ENCODE results near the gene BAG1.

BAG1 gene

DNA sequence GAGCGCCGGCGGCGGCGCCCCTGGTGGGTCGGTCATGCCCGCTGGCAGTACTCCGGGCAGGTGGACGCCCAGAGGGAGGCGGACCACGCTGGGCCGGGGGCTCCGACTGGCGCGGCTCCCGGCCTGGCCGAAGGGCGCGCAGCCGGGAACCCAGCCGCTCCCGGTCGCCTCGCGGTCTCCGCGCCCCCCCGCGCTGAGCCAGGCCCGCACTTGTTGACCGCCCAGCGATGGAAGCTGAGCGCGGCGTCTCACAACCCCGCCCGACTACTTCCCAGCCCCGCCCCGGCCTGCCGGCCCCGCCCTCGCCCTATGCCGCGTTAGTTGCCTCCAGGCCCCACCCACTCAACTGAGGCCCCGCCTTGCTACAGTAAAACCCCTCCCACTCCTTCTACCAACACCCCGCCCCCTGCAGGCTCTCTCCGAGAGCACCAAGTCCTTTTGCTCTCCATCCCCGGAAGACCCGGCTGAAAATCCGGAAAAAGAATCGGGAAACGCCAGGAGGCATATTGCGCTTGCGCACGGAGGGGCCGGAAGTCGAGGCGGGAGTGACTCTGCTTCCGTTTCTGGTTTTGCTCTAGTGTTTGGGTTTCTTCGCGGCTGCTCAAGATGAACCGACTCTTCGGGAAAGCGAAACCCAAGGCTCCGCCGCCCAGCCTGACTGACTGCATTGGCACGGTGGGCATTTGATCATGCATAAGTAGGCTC is at the start of gene BAG1, which contains the start of gene CHMP5:
Gene BAG1, minus strand, starts transcription at position 236 of the 705 bp plus-strand sequence.
Gene CHMP5, plus strand, starts transcription at position 577 of the 705 bp plus-strand sequence. Its CDS starts 30 bp downstream, at position 607.
- TF ChIP-seq, protein P1, sequence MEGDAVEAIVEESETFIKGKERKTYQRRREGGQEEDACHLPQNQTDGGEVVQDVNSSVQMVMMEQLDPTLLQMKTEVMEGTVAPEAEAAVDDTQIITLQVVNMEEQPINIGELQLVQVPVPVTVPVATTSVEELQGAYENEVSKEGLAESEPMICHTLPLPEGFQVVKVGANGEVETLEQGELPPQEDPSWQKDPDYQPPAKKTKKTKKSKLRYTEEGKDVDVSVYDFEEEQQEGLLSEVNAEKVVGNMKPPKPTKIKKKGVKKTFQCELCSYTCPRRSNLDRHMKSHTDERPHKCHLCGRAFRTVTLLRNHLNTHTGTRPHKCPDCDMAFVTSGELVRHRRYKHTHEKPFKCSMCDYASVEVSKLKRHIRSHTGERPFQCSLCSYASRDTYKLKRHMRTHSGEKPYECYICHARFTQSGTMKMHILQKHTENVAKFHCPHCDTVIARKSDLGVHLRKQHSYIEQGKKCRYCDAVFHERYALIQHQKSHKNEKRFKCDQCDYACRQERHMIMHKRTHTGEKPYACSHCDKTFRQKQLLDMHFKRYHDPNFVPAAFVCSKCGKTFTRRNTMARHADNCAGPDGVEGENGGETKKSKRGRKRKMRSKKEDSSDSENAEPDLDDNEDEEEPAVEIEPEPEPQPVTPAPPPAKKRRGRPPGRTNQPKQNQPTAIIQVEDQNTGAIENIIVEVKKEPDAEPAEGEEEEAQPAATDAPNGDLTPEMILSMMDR (IDR thresholded peaks at IDR 0.05; ENCODE audit: insufficient read depth, low read length, poor library complexity, severe bottlenecking): peak; percentile 31
- peaks cover 4% of the 10 kb centered on the region for H3K36me3 ChIP-seq (ENCODE audit: control insufficient read depth, insufficient read depth, low read length)
- peak; percentile 97 for DNase-seq (ENCODE audit: extremely low read depth, insufficient read length)
- H3K4me3 ChIP-seq (replicated peaks; ENCODE audit: low read depth, low read length): peak within 1 kb of the TSS; percentile 99
- H3K27me3 ChIP-seq (replicated peaks; ENCODE audit: control insufficient read depth, insufficient read depth, low read length): no peaks in the 10 kb centered on the region

DNA sequence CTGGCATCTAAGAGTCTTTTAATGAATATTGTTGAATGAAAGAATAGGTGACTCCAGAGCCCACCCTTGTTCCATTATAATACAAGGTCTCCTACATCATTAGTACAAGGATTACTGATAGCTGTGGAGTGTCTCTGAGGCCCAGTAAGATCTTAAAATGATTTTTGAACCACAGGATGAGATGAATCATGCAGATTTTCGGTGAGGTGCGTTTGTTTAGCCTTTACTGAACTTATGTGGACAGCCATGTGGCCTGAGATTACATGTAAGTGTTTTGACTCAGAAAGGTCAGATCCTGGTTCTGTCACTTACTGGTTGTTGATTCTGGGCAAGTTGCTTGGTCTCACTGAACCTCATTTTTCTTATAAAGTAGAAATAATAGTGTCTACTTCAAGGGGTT is 47.4 kb upstream of the BAG1 start:
- no peak for DNase-seq (ENCODE audit: extremely low read depth, insufficient read length)
- peaks cover 21% of the 10 kb centered on the region for H3K36me3 ChIP-seq (ENCODE audit: control insufficient read depth, insufficient read depth, low read length)

DNA sequence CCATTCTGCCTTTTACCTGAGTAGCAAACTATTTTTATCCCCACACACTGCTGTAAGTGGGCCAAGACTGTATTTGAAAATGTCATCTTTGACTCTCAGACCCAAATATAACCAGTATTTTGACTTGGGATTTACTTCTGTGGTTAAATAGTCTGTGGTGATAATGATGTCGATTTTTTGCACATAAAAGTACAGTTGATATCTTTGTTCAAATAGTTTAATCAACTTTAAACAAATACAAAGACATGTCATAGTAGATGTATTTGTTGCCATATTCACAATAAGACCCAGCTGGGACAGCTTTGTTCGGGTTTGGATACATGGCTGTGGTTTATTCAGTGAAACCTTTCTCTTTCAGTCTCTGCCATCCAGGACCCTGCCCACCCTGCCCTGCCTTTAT is 46.2 kb upstream of the BAG1 start:
- no peak for DNase-seq (ENCODE audit: extremely low read depth, insufficient read length)
- H3K4me3 ChIP-seq (replicated peaks; ENCODE audit: low read depth, low read length): no peak overlapping the region
- TF ChIP-seq, protein P1 (IDR thresholded peaks at IDR 0.05; ENCODE audit: insufficient read depth, low read length, poor library complexity, severe bottlenecking): no peak
- no peaks in the 10 kb centered on the region for H3K27me3 ChIP-seq (replicated peaks; ENCODE audit: control insufficient read depth, insufficient read depth, low read length)
- peaks cover 26% of the 10 kb centered on the region for H3K36me3 ChIP-seq (ENCODE audit: control insufficient read depth, insufficient read depth, low read length)

More for the DNA sequence above, 47.4 kb upstream of the BAG1 start:
- TF ChIP-seq, protein P1 (IDR thresholded peaks at IDR 0.05; ENCODE audit: insufficient read depth, low read length, poor library complexity, severe bottlenecking): no peak
- Histone ChIP-seq H3K4me3 (replicated peaks; ENCODE audit: low read depth, low read length) (no peak overlapping the region), H3K27me3 (replicated peaks; ENCODE audit: control insufficient read depth, insufficient read depth, low read length) (no peaks in the 10 kb centered on the region)

DNA sequence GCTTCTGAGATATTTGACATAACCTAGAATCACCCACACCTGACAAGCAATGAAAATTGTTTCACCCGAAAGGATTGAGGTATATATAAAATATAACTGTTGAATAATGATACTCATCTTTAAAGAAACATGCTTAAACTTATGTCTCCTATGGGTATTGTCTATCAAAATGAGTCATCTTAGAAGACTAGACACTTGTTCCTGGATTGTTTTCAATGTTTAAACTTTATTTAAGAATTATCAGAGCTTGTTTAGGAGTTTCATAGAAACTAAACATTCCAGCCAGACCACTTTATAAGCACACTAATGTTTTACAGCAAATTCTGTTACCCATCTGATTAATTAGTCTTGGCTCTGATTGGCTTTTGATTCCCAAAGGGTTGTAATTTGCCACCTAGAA is 45.4 kb upstream of the BAG1 start:
- peaks cover 29% of the 10 kb centered on the region for H3K36me3 ChIP-seq (ENCODE audit: control insufficient read depth, insufficient read depth, low read length)
- no peaks in the 10 kb centered on the region for H3K27me3 ChIP-seq (replicated peaks; ENCODE audit: control insufficient read depth, insufficient read depth, low read length)
- TF ChIP-seq, protein P1 (IDR thresholded peaks at IDR 0.05; ENCODE audit: insufficient read depth, low read length, poor library complexity, severe bottlenecking): no peak
- DNase-seq (ENCODE audit: extremely low read depth, insufficient read length): no peak
- H3K4me3 ChIP-seq (replicated peaks; ENCODE audit: low read depth, low read length): no peak overlapping the region

DNA sequence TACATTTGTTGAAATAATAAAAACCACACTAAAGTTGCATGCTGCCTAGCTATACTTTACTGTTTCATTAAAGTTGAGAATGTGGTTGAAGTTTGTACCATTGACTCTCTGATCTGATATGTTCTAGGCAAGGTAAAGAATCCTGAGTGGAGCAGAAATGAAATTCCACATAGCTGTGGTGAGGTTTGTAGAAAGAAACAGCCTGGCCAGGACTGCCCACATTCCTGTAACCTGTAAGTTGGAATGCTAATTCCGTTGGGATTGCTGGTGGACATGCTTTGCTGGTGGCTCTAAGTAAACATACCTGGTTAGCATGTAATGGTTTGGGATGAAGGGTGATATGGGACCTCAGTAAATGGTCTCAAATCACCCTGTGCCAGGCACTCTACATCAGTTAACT is 42.6 kb upstream of the BAG1 start:
- peaks cover 27% of the 10 kb centered on the region for H3K36me3 ChIP-seq (ENCODE audit: control insufficient read depth, insufficient read depth, low read length)
- no peaks in the 10 kb centered on the region for H3K27me3 ChIP-seq (replicated peaks; ENCODE audit: control insufficient read depth, insufficient read depth, low read length)
- DNase-seq (ENCODE audit: extremely low read depth, insufficient read length): no peak
- TF ChIP-seq, protein P1 (IDR thresholded peaks at IDR 0.05; ENCODE audit: insufficient read depth, low read length, poor library complexity, severe bottlenecking): no peak
- H3K4me3 ChIP-seq (replicated peaks; ENCODE audit: low read depth, low read length): no peak overlapping the region
